ENCODE results near the gene ZC3H12A. TPM values are rescaled to one million over a fixed set of nuclear protein-coding genes. Genes with fewer than 3 reads are reported as not detected.
A peak's percentile ranks its signal among the peaks of the same experiment; 100 is the strongest.

ZC3H12A gene
- total RNA-seq, 2 donors from 2014 or later: 12.2 to 31.6 TPM

DNA sequence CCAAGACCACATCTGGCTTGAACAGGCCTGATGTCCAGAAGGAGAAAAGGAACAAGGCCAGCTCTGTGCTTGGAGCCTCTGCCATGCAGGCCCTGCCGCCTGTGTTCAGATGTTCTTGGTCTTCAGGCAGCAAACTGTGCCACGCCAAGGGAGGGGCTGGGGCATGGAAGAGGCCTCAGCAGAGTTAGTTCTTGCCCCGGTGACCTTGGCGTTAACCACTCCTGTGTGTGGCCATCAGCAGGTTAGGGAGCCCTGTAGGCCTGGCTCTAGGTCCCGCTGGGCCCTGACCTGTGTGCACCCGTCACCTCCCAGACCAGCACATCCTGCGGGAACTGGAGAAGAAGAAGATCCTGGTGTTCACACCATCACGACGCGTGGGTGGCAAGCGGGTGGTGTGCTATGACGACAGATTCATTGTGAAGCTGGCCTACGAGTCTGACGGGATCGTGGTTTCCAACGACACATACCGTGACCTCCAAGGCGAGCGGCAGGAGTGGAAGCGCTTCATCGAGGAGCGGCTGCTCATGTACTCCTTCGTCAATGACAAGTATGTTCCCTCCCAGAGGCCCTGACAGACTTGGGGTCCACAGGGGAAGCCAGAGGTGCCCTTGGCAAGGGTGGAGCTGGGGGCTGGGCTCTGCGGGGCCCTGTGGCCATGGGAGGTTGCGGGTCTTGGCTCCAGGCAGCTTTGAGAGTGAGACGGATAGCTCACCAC, 7.1 kb downstream of the ZC3H12A start:
- ATAC-seq (no peak), DNase-seq (no peak)
- peak overlapping the region in 3 of 4 donors; percentile 95 to 97 (median 96) for H3K27ac ChIP-seq
- intact Hi-C loops (cut with DNase I): no loop called here
- H3K9me3 ChIP-seq: no peaks in the 10 kb centered on the region
- peaks cover 21 to 26% of the 10 kb centered on the region in 2 donors for H3K36me3 ChIP-seq (replicated peaks in 1 of 2; ENCODE audit: insufficient read depth in 1 of 2, low read depth in 2 of 2)
- H3K4me3 ChIP-seq: no peak overlapping the region
- no peaks in the 10 kb centered on the region for H3K27me3 ChIP-seq
- TF ChIP-seq, protein P1, sequence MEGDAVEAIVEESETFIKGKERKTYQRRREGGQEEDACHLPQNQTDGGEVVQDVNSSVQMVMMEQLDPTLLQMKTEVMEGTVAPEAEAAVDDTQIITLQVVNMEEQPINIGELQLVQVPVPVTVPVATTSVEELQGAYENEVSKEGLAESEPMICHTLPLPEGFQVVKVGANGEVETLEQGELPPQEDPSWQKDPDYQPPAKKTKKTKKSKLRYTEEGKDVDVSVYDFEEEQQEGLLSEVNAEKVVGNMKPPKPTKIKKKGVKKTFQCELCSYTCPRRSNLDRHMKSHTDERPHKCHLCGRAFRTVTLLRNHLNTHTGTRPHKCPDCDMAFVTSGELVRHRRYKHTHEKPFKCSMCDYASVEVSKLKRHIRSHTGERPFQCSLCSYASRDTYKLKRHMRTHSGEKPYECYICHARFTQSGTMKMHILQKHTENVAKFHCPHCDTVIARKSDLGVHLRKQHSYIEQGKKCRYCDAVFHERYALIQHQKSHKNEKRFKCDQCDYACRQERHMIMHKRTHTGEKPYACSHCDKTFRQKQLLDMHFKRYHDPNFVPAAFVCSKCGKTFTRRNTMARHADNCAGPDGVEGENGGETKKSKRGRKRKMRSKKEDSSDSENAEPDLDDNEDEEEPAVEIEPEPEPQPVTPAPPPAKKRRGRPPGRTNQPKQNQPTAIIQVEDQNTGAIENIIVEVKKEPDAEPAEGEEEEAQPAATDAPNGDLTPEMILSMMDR (IDR thresholded peaks at IDR 0.05): no peak
- no peak for TF ChIP-seq POLR2A (IDR thresholded peaks at IDR 0.05)
- peaks cover 93% of the 10 kb centered on the region for H3K4me1 ChIP-seq
- WGBS, 2 donors: 82 to 91% methylated on average over 20 to 26 of the region's 26 CpGs

DNA sequence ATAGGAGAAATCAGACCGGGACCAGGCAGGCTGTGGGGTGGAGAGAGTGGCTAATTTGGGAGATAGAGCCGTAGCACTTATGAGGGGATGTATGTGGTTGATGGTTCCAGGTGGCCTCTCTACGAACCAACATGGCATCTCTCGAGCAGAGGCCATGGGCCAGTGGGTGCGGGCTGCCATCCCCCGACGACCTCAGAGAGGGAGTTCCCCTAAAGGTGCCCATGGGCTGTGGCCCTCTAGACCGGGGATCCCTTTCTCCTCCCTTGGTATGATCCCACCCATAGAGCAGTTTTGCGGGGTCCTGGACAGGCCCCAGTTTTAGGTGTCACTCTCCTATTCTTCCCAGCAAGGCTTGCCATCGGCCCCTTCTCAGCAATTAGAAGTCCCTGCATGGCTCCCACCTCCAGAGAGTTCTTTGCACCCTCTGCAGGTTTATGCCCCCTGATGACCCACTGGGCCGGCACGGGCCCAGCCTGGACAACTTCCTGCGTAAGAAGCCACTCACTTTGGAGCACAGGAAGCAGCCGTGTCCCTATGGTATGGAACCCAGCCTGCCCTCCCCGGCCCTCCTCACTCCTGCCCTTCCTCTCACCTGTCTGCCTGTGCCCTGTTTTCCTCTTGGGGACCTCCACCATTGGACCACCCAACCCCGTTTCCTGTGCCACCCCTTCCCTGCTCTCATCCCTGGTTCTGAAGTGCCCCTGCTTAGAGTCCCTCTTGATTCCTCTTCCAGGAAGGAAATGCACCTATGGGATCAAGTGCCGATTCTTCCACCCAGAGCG, 7.8 kb downstream of the ZC3H12A start:
- peaks cover 21 to 26% of the 10 kb centered on the region in 2 donors for H3K36me3 ChIP-seq (replicated peaks in 1 of 2; ENCODE audit: insufficient read depth in 1 of 2, low read depth in 2 of 2)
- 89 to 92% methylated on average over 13 to 18 of the region's 18 CpGs for WGBS, 2 donors
- TF ChIP-seq, protein P1 (IDR thresholded peaks at IDR 0.05): no peak
- no peak for TF ChIP-seq POLR2A (IDR thresholded peaks at IDR 0.05)
- H3K4me3 ChIP-seq: no peak overlapping the region
- no peak for ATAC-seq
- no peak for DNase-seq
- no peaks in the 10 kb centered on the region for H3K27me3 ChIP-seq
- H3K9me3 ChIP-seq: no peaks in the 10 kb centered on the region
- H3K4me1 ChIP-seq: peaks cover 93% of the 10 kb centered on the region
- H3K27ac ChIP-seq: peak overlapping the region in 3 of 4 donors; percentile 76 to 97 (median 96)
- intact Hi-C loops (cut with DNase I): no loop called here

DNA sequence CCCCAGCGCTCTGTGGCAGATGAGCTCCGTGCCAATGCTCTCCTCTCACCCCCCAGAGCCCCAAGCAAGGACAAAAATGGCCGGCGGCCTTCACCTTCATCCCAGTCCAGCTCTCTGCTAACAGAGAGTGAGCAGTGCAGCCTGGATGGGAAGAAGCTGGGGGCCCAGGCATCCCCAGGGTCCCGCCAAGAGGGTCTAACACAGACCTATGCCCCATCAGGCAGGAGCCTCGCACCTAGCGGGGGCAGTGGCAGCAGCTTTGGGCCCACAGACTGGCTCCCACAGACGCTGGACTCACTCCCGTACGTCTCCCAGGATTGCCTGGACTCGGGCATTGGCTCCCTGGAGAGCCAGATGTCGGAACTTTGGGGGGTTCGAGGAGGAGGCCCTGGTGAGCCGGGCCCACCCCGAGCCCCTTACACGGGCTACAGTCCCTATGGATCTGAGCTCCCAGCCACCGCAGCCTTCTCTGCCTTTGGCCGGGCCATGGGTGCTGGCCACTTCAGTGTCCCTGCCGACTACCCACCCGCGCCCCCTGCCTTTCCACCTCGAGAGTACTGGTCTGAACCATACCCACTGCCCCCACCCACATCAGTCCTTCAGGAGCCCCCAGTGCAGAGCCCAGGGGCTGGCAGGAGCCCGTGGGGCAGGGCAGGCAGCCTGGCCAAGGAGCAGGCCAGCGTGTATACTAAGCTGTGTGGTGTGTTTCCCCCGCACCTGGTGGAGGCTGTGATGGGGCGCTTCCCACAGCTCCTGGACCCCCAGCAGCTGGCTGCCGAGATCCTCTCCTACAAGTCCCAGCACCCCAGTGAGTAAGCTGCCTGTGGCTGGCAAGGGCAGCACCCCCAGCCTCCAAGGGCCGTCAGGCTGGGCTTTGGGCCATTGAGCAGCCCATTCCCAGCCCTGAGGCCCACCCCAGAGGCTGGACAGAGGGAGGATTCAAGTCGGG, 8.7 kb downstream of the ZC3H12A start:
- TF ChIP-seq, protein P1 (IDR thresholded peaks at IDR 0.05): no peak
- TF ChIP-seq POLR2A (IDR thresholded peaks at IDR 0.05): no peak
- Histone ChIP-seq H3K9me3 (no peaks in the 10 kb centered on the region), H3K4me1 (peaks cover 86% of the 10 kb centered on the region), H3K27me3 (no peaks in the 10 kb centered on the region), H3K4me3 (no peak overlapping the region), H3K27ac (peak overlapping the region; percentile 76 to 97 (median 78)), H3K36me3 (replicated peaks in 1 of 2; ENCODE audit: insufficient read depth in 1 of 2, low read depth in 2 of 2) (peaks cover 21 to 26% of the 10 kb centered on the region in 2 donors)
- ATAC-seq (no peak), DNase-seq (no peak)
- intact Hi-C loops (cut with DNase I): no loop called here
- WGBS, 2 donors: 92% methylated on average over 9 to 26 of the region's 29 CpGs

DNA sequence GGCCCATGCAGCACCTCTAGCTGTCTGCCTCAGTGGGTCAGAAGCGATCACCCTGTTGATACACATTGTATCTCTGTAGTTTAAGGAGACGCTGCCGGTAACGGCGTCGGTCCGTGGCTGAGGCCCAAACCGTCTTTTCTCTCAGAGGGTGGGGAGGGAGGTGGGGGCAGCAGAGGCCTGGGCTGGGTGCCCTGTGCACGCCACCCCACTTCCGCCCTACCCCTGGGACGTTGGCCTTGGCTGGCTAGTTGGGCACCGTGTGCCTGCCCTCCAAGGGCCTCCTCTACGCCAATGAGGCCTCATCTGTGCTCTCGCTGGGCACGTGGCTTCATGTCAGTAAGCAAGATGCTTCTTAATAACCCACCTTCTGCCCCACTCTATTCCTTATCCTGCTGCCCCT, 9.4 kb downstream of the ZC3H12A start:
- peaks cover 79% of the 10 kb centered on the region for H3K4me1 ChIP-seq
- H3K36me3 ChIP-seq (replicated peaks in 1 of 2; ENCODE audit: insufficient read depth in 1 of 2, low read depth in 2 of 2): peaks cover 21 to 26% of the 10 kb centered on the region in 2 donors

More for the DNA sequence above, 9.4 kb downstream of the ZC3H12A start:
- 64 to 72% methylated on average over 7 to 15 of the region's 15 CpGs for WGBS, 2 donors
- no peak overlapping the region for H3K4me3 ChIP-seq
- no peak for TF ChIP-seq POLR2A (IDR thresholded peaks at IDR 0.05)
- TF ChIP-seq, protein P1 (IDR thresholded peaks at IDR 0.05): no peak
- intact Hi-C loops (cut with DNase I): no loop called here
- DNase-seq (no peak), ATAC-seq (no peak)
- peak overlapping the region; percentile 76 to 97 (median 78) for H3K27ac ChIP-seq
- no peaks in the 10 kb centered on the region for H3K9me3 ChIP-seq
- H3K27me3 ChIP-seq: no peaks in the 10 kb centered on the region
